CD14-positive monocyte (primary cell): ENCODE results near the gene CDH11. TPM values are rescaled to one million over a fixed set of nuclear protein-coding genes. Genes with fewer than 3 reads are reported as not detected.

Experiments used
- DNase-seq, 3 donors: peaks; one replicate each; pipeline ENCODE4 v3.0.0-alpha.2; 2011 to 2022
- H2AFZ ChIP-seq: 2 replicates; pipeline ENCODE4 v1.6.0; 2012; ENCODE audit warnings: mild to moderate bottlenecking, low read depth, low read length, inconsistent platforms; ENCODE audit not compliant: insufficient read depth, poor library complexity, severe bottlenecking
- H3K27ac ChIP-seq, 2 donors: 1 replicate in 1 of 2; 2 replicates in 1 of 2; pipeline ENCODE4 v1.5.1; 2012 to 2013; ENCODE audit warnings: low read length in 2 of 2, control low read depth in 1 of 2, inconsistent platforms in 1 of 2, low read depth in 1 of 2, mild to moderate bottlenecking in 1 of 2
- H3K27me3 ChIP-seq, 2 donors: one replicate each; pipeline versions ENCODE4 v1.6.0 to v1.6.1; 2011 to 2013; ENCODE audit warnings: low read length in 2 of 2; ENCODE audit not compliant: control insufficient read depth in 2 of 2, insufficient read depth in 2 of 2
- H3K36me3 ChIP-seq, 2 donors: replicated peaks in 1 of 2; 1 replicate in 1 of 2; 2 replicates in 1 of 2; pipeline versions ENCODE4 v1.5.1 to v1.6.1; 2012 to 2013; ENCODE audit warnings: low read length in 2 of 2, control low read depth in 1 of 2, inconsistent platforms in 1 of 2, mild to moderate bottlenecking in 1 of 2; ENCODE audit not compliant: insufficient read depth in 2 of 2, control insufficient read depth in 1 of 2
- H3K4me1 ChIP-seq, 2 donors: 1 replicate in 1 of 2; 2 replicates in 1 of 2; pipeline versions ENCODE4 v1.5.1 to v1.6.1; 2012 to 2013; ENCODE audit warnings: low read length in 2 of 2, control low read depth in 1 of 2, inconsistent platforms in 1 of 2, mild to moderate bottlenecking in 1 of 2, moderate library complexity in 1 of 2; ENCODE audit not compliant: insufficient read depth in 2 of 2, control insufficient read depth in 1 of 2
- H3K4me2 ChIP-seq: replicated peaks from 2 replicates; pipeline ENCODE3; 2012; ENCODE audit warnings: low read length, moderate library complexity, mild to moderate bottlenecking; ENCODE audit not compliant: poor library complexity, severe bottlenecking; ENCODE audit errors: extremely low read depth
- H3K4me3 ChIP-seq, 3 experiments: fragments of 200-600 bp in 1 of 3; sonication (generic) in 1 of 3; replicated peaks in 1 of 3; 1 replicate in 2 of 3; 2 replicates in 1 of 3; pipeline ENCODE4 v1.5.1; 2011 to 2013; ENCODE audit warnings: low read length in 3 of 3, mild to moderate bottlenecking in 3 of 3, control low read depth in 2 of 3, low read depth in 2 of 3, inconsistent platforms in 1 of 3, moderate library complexity in 1 of 3
- H3K79me2 ChIP-seq: 2 replicates; pipeline ENCODE4 v1.6.0; 2012; ENCODE audit warnings: mild to moderate bottlenecking, control low read depth, inconsistent platforms, low read length, moderate library complexity; ENCODE audit not compliant: insufficient read depth
- H3K9ac ChIP-seq: 2 replicates; pipeline ENCODE4 v1.6.0; 2017; ENCODE audit warnings: low read length, mild to moderate bottlenecking; ENCODE audit not compliant: insufficient read depth, poor library complexity, severe bottlenecking
- H3K9me3 ChIP-seq, 2 donors: replicated peaks in 1 of 2; 1 replicate in 1 of 2; 2 replicates in 1 of 2; pipeline versions ENCODE4 v1.5.1 to v1.6.1; 2012 to 2013; ENCODE audit warnings: low read length in 2 of 2, control low read depth in 1 of 2; ENCODE audit not compliant: control insufficient read depth in 1 of 2, insufficient read depth in 1 of 2
- H4K20me1 ChIP-seq: 2 replicates; pipeline ENCODE4 v1.6.0; 2012; ENCODE audit warnings: mild to moderate bottlenecking, low read length, control low read depth, moderate library complexity; ENCODE audit not compliant: insufficient read depth
- H3K27ac Mint-ChIP-seq, 7 donors: one replicate each; pipeline ENCODE4 v1.8.0; 2020; ENCODE audit warnings: mild to moderate bottlenecking in 7 of 7, mixed read lengths in 7 of 7, moderate library complexity in 6 of 7, inconsistent platforms in 2 of 7
- H3K27me3 Mint-ChIP-seq, 3 donors: one replicate each; pipeline ENCODE4 v1.8.0; 2021 to 2022; ENCODE audit warnings: low read depth in 3 of 3, mild to moderate bottlenecking in 3 of 3, mixed read lengths in 3 of 3, moderate library complexity in 3 of 3, inconsistent platforms in 1 of 3
- H3K36me3 Mint-ChIP-seq, 2 donors: one replicate each; pipeline ENCODE4 v1.8.0; 2020; ENCODE audit warnings: mixed read lengths in 2 of 2, inconsistent platforms in 1 of 2, mild to moderate bottlenecking in 1 of 2
- H3K4me1 Mint-ChIP-seq: one replicate; pipeline ENCODE4 v1.8.0; 2020; ENCODE audit warnings: mild to moderate bottlenecking, mixed read lengths
- H3K4me3 Mint-ChIP-seq, 2 donors: one replicate each; pipeline ENCODE4 v1.8.0; 2020; ENCODE audit warnings: mild to moderate bottlenecking in 2 of 2, mixed read lengths in 2 of 2, moderate library complexity in 1 of 2
- H3K9me3 Mint-ChIP-seq, 7 donors: one replicate each; pipeline ENCODE4 v1.8.0; 2020 to 2022; ENCODE audit warnings: mixed read lengths in 7 of 7, mild to moderate bottlenecking in 6 of 7, moderate library complexity in 6 of 7, inconsistent platforms in 2 of 7
- WGBS: methylation state at CpG from one replicate; pipeline ENCODE4 v1.1.5; 2013; ENCODE audit warnings: missing lambda C conversion rate; ENCODE audit not compliant: insufficient coverage; 5-methylcytosine and 5-hydroxymethylcytosine counted together
- intact Hi-C, 2 donors: fragments of 100-400 bp; cut with micrococcal nuclease; formaldehyde crosslinking; loops; one replicate each; pipeline versions ENCODE4 v1.15.0 to v1.15.1; 2023
- polyA plus RNA-seq, 3 donors: library from polyadenylated mRNA; depleted of rRNA in 1 of 3; unstranded in 2 of 3; stranded (reverse) in 1 of 3; fragments of 300-500 nt in 2 of 3; fragments of >200 nt in 1 of 3; fragmentation: Illumina TruSeq in 2 of 3; gene quantifications; 1 replicate in 2 of 3; 2 replicates in 1 of 3; pipeline ENCODE4 v1.2.3, GENCODE V29; 2012 to 2021
- TF ChIP-seq, protein P1 (sequence below): fragments of 200-600 bp; IDR thresholded peaks from one replicate; pipeline ENCODE4 v1.8.0; 2022; ENCODE audit warnings: antibody characterized with exemption, mild to moderate bottlenecking

The CDH11 gene
- polyA plus RNA-seq, 3 donors, result not detected

- no peak overlapping the region for H3K4me2 ChIP-seq
- peaks cover 0 to 3% (median 2%) of the 10 kb centered on the region in 7 donors for H3K9me3 Mint-ChIP-seq
- H3K36me3 Mint-ChIP-seq, result no peaks in the 10 kb centered on the region
- TF ChIP-seq, protein P1, sequence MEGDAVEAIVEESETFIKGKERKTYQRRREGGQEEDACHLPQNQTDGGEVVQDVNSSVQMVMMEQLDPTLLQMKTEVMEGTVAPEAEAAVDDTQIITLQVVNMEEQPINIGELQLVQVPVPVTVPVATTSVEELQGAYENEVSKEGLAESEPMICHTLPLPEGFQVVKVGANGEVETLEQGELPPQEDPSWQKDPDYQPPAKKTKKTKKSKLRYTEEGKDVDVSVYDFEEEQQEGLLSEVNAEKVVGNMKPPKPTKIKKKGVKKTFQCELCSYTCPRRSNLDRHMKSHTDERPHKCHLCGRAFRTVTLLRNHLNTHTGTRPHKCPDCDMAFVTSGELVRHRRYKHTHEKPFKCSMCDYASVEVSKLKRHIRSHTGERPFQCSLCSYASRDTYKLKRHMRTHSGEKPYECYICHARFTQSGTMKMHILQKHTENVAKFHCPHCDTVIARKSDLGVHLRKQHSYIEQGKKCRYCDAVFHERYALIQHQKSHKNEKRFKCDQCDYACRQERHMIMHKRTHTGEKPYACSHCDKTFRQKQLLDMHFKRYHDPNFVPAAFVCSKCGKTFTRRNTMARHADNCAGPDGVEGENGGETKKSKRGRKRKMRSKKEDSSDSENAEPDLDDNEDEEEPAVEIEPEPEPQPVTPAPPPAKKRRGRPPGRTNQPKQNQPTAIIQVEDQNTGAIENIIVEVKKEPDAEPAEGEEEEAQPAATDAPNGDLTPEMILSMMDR, result no peak
- no peak overlapping the region for H3K4me3 ChIP-seq
- no peaks in the 10 kb centered on the region for H3K9me3 ChIP-seq
- no peak overlapping the region for H2AFZ ChIP-seq
- H4K20me1 ChIP-seq, result no peaks in the 10 kb centered on the region
- no peak overlapping the region for H3K27ac ChIP-seq
- WGBS, result 90% methylated on average over 2 of the region's 3 CpGs
- no peaks in the 10 kb centered on the region for H3K4me1 ChIP-seq
- no peak overlapping the region for H3K9ac ChIP-seq
- H3K36me3 ChIP-seq, result no peaks in the 10 kb centered on the region
- intact Hi-C loops, result no loop called here
- no peaks in the 10 kb centered on the region for H3K27me3 ChIP-seq
- no peak for DNase-seq
- no peaks in the 10 kb centered on the region for H3K4me1 Mint-ChIP-seq
- peaks cover 0 to 1% (median 0%) of the 10 kb centered on the region in 3 donors for H3K27me3 Mint-ChIP-seq
- no peak overlapping the region for H3K27ac Mint-ChIP-seq
- no peaks in the 10 kb centered on the region for H3K79me2 ChIP-seq
- H3K4me3 Mint-ChIP-seq, result no peak overlapping the region
These were observed 22.9 kb downstream of the CDH11 start for GRCh38 chr16:65098916-65099315.

GRCh38 chr16:65097296-65097695, 24.6 kb downstream of the CDH11 start:
- no peaks in the 10 kb centered on the region for H3K4me1 ChIP-seq
- no peak overlapping the region for H3K4me3 ChIP-seq
- Mint-ChIP-seq H3K36me3 (no peaks in the 10 kb centered on the region), H3K4me3 (no peak overlapping the region), H3K27me3 (peaks cover 0 to 1% (median 0%) of the 10 kb centered on the region in 3 donors), H3K9me3 (peaks cover 0 to 3% (median 2%) of the 10 kb centered on the region in 7 donors), H3K4me1 (no peaks in the 10 kb centered on the region), H3K27ac (no peak overlapping the region)
- no peaks in the 10 kb centered on the region for H3K27me3 ChIP-seq
- H2AFZ ChIP-seq, result no peak overlapping the region
- no peak overlapping the region for H3K27ac ChIP-seq
- TF ChIP-seq, protein P1, result no peak
- no peak overlapping the region for H3K4me2 ChIP-seq
- no peak for DNase-seq
- no peaks in the 10 kb centered on the region for H3K36me3 ChIP-seq
- intact Hi-C loops, result no loop called here
- H3K79me2 ChIP-seq, result no peaks in the 10 kb centered on the region
- no peaks in the 10 kb centered on the region for H3K9me3 ChIP-seq
- WGBS, result 85% methylated on average over 3 of the region's 4 CpGs
- no peaks in the 10 kb centered on the region for H4K20me1 ChIP-seq
- H3K9ac ChIP-seq, result no peak overlapping the region
